ENCODE measurements around the gene TRPT1. TPM values are rescaled to one million over a fixed set of nuclear protein-coding genes. Genes with fewer than 3 reads are reported as not detected.
A peak's percentile ranks its signal among the peaks of the same experiment; 100 is the strongest.

The TRPT1 gene
- total and polyA plus RNA-seq, 5 donors from 2014 or later: 14.6 to 37.0 (median 33.6) TPM

DNA sequence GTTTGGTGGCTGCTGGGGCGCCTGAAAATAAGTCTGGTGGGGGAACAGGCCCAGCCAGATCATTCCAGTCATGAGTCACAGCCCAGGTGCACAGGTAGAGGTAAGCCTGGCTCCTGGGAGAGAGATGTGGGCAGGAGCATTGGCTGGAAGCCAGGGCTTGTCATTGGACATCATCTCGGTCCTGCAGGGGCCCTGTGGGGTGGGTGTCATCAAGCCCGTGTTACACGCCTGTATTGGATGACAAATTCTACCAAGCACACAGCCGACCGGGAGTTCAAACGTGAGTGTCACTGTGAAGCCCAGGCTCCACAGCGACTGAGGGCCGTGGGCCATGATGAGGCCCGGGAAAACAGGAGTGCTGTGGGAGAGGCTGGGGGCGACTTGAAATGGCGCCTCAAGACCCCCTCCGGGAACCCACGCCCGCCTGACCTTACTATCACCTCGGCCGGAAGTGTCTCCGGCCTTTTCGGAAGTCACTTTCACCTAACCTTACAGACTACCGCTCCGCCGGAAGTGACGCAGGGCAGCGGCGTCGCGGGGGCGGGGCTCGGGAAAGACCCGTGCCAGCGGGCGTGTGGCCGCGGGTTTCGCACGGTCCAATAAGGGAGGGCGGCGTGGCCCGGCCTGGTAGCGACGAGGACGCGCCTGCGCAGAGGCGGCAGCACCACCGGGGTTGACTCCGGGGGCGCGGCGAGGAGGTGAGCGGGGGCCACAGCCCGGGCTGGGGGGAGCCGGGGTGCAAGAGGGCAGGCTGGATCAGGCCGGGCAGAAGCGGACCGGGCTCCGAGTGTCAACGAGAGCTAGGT, 14.7 kb upstream of the TRPT1 start, which contains the start of gene FKBP2:
TSS of gene FKBP2 (plus strand) at position 661 of the 806 bp plus-strand sequence. CDS start 1,293 bp downstream, outside the sequence.
- peaks cover 42% of the 10 kb centered on the region for H3K4me1 ChIP-seq (ENCODE audit: control insufficient read depth, insufficient read depth, low read length, poor library complexity, severe bottlenecking)
- Mint-ChIP-seq H3K4me1 (peaks cover 0 to 49% (median 19%) of the 10 kb centered on the region in 4 donors), H3K9me3 (no peaks in the 10 kb centered on the region), H3K27me3 (no peaks in the 10 kb centered on the region), H3K27ac (peak within 1 kb of the TSS; percentile 93 to 99 (median 98)), H3K4me3 (peak within 1 kb of the TSS; percentile 87 to 98 (median 94)), H3K36me3 (no peaks in the 10 kb centered on the region)
- ATAC-seq (ENCODE audit: low read depth in 2 of 2) (peak; percentile 64 to 66), DNase-seq (peak; percentile 97 to 99 (median 98))
- no peaks in the 10 kb centered on the region for H3K9me3 ChIP-seq (ENCODE audit: control insufficient read depth in 2 of 2, low read length in 2 of 2)
- H3K4me3 ChIP-seq (ENCODE audit: low read depth, low read length): peak within 1 kb of the TSS; percentile 59
- peak within 1 kb of the TSS; percentile 100 for H3K27ac ChIP-seq (ENCODE audit: insufficient read depth, low read length, poor library complexity, severe bottlenecking)
- H3K27me3 ChIP-seq (ENCODE audit: control insufficient read depth, insufficient read depth, low read length): no peaks in the 10 kb centered on the region
- H3K36me3 ChIP-seq (ENCODE audit: control insufficient read depth, insufficient read depth, low read length): peaks cover 4% of the 10 kb centered on the region

DNA sequence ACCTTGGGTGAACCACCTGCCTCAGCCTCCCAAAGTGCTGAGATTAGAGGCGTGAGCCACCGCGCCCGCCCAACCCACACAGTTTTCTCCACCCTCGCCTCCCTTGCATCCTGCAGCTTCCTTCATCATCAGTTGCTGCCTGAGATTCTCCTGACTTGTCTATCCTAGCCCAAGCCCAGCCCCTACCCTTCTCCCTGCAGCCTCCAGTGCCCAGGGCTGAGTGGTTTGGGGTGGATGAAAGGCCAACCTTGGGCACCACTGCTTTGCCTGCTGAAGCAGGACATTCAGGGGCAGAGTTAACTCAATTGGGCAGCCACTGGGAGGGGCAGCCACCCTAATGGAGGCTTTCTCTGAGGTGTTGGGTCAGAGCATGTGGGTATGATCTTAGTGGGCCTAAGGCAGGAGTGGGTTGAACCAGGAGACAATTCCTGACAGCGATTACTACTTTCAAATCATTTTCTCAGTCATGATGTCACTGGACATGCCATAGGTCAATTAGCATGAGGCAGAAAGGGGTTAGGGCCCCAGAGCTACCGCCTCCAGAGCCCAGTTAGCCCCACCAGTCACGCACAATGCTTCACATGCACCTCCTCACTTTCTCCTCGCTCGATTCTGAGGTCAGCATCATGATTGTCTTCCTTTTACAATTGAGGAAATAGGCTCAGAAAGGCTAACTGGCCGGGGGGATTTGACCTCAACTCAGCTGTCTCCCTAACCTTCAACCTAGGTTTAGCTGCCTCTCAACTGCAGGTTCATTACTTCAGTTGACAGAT, 13.9 kb upstream of the TRPT1 start:
- peak overlapping the region; percentile 87 to 98 (median 94) for H3K4me3 Mint-ChIP-seq
- no peaks in the 10 kb centered on the region for H3K9me3 Mint-ChIP-seq
- no peaks in the 10 kb centered on the region for H3K9me3 ChIP-seq (ENCODE audit: control insufficient read depth in 2 of 2, low read length in 2 of 2)
- ATAC-seq (ENCODE audit: low read depth in 2 of 2) (no peak), DNase-seq (no peak)
- H3K36me3 ChIP-seq (ENCODE audit: control insufficient read depth, insufficient read depth, low read length): peaks cover 4% of the 10 kb centered on the region
- H3K27ac ChIP-seq (ENCODE audit: insufficient read depth, low read length, poor library complexity, severe bottlenecking): peak overlapping the region; percentile 100
- peak overlapping the region; percentile 93 to 99 (median 98) for H3K27ac Mint-ChIP-seq
- H3K4me1 ChIP-seq (ENCODE audit: control insufficient read depth, insufficient read depth, low read length, poor library complexity, severe bottlenecking): peaks cover 41% of the 10 kb centered on the region
- no peaks in the 10 kb centered on the region for H3K27me3 Mint-ChIP-seq
- H3K36me3 Mint-ChIP-seq: no peaks in the 10 kb centered on the region
- peak overlapping the region; percentile 59 for H3K4me3 ChIP-seq (ENCODE audit: low read depth, low read length)
- H3K4me1 Mint-ChIP-seq: peaks cover 0 to 48% (median 23%) of the 10 kb centered on the region in 4 donors
- no peaks in the 10 kb centered on the region for H3K27me3 ChIP-seq (ENCODE audit: control insufficient read depth, insufficient read depth, low read length)

DNA sequence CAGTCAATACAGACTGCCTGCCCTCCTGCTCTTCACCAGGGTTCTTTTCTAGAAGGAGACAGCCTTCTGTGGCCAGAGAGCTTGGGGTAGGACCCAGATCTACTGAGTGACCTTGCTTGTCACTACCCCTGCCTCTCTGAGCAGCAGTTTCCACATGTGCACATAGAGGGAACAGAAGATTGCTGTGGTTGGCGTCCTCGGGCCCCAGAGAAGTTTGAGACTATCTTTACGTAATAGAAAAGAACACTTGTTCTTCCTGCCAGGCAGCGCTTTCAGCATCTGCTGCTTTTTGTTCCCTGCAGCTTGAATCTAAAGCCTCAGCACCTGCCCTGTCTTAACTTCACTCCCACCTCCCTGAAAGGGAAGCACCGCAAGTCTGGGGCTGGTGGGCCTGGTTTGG, 13.0 kb upstream of the TRPT1 start:
- no peak overlapping the region for H3K27ac ChIP-seq (ENCODE audit: insufficient read depth, low read length, poor library complexity, severe bottlenecking)

DNA sequence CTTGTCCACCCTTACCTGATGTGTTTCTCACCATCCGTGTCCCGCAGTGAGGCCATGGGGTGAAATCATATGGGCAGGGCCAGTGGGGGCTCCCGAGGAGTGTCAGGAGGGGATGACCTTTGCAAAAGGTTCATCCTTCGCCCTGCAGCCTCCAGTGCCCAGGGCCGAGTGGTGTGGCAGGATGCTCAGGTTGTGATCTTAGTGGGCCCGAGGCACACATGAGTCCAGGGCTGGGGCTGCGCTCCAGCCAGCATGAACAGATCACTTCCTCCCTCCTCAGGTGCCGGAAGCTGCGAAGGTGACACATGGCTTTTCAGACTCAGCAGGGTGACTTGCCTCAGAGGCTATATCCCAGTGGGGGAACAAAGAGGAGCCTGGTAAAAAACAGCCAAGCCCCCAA, 12.1 kb upstream of the TRPT1 start:
- no peak overlapping the region for H3K4me3 ChIP-seq (ENCODE audit: low read depth, low read length)
- peak overlapping the region in 2 of 3 donors; percentile 17 to 86 for H3K27ac Mint-ChIP-seq
- H3K27me3 Mint-ChIP-seq: no peaks in the 10 kb centered on the region
- no peak for ATAC-seq (ENCODE audit: low read depth in 2 of 2)
- peaks cover 39% of the 10 kb centered on the region for H3K4me1 ChIP-seq (ENCODE audit: control insufficient read depth, insufficient read depth, low read length, poor library complexity, severe bottlenecking)
- H3K4me1 Mint-ChIP-seq: peaks cover 0 to 42% (median 17%) of the 10 kb centered on the region in 4 donors
- H3K27ac ChIP-seq (ENCODE audit: insufficient read depth, low read length, poor library complexity, severe bottlenecking): no peak overlapping the region
- peak overlapping the region in 3 of 4 donors; percentile 38 to 87 (median 83) for H3K4me3 Mint-ChIP-seq
- no peaks in the 10 kb centered on the region for H3K27me3 ChIP-seq (ENCODE audit: control insufficient read depth, insufficient read depth, low read length)
- no peaks in the 10 kb centered on the region for H3K36me3 Mint-ChIP-seq
- DNase-seq: no peak
- H3K9me3 Mint-ChIP-seq: no peaks in the 10 kb centered on the region
- no peaks in the 10 kb centered on the region for H3K36me3 ChIP-seq (ENCODE audit: control insufficient read depth, insufficient read depth, low read length)
- no peaks in the 10 kb centered on the region for H3K9me3 ChIP-seq (ENCODE audit: control insufficient read depth in 2 of 2, low read length in 2 of 2)

More for the DNA sequence above, 13.0 kb upstream of the TRPT1 start:
- H3K4me1 Mint-ChIP-seq: peaks cover 0 to 45% (median 23%) of the 10 kb centered on the region in 4 donors
- H3K27me3 Mint-ChIP-seq: no peaks in the 10 kb centered on the region
- H3K9me3 Mint-ChIP-seq: no peaks in the 10 kb centered on the region
- no peak for ATAC-seq (ENCODE audit: low read depth in 2 of 2)
- no peak overlapping the region for H3K4me3 ChIP-seq (ENCODE audit: low read depth, low read length)
- H3K36me3 ChIP-seq (ENCODE audit: control insufficient read depth, insufficient read depth, low read length): peaks cover 4% of the 10 kb centered on the region
- H3K36me3 Mint-ChIP-seq: no peaks in the 10 kb centered on the region
- H3K27ac Mint-ChIP-seq: peak overlapping the region; percentile 48 to 86 (median 71)
- peak overlapping the region in 3 of 4 donors; percentile 36 to 87 (median 83) for H3K4me3 Mint-ChIP-seq
- H3K4me1 ChIP-seq (ENCODE audit: control insufficient read depth, insufficient read depth, low read length, poor library complexity, severe bottlenecking): peaks cover 35% of the 10 kb centered on the region
- no peaks in the 10 kb centered on the region for H3K27me3 ChIP-seq (ENCODE audit: control insufficient read depth, insufficient read depth, low read length)
- no peaks in the 10 kb centered on the region for H3K9me3 ChIP-seq (ENCODE audit: control insufficient read depth in 2 of 2, low read length in 2 of 2)
- no peak for DNase-seq

DNA sequence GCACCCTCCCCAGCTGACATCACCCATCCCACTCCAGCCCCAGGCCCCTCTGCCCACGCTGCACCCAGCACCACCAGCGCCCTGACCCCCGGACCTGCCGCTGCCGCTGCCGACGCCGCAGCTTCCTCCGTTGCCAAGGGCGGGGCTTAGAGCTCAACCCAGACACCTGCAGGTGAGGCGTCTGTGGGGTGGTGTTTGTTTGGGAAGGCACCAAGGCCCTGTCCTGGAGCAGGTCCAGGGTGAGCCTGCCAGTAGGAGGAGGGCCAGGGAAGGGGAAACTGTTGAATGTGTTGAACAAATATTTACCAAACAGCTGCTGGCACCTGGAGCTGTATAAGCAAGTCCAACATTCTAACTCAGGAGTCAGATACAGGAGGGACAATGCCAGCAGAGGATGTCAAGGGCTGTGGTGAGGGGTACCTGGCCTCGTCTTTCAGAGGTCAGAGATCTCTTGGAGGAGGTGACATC, 11.5 kb upstream of the TRPT1 start:
- Histone ChIP-seq H3K27ac (ENCODE audit: insufficient read depth, low read length, poor library complexity, severe bottlenecking) (no peak overlapping the region), H3K27me3 (ENCODE audit: control insufficient read depth, insufficient read depth, low read length) (no peaks in the 10 kb centered on the region), H3K36me3 (ENCODE audit: control insufficient read depth, insufficient read depth, low read length) (no peaks in the 10 kb centered on the region), H3K4me3 (ENCODE audit: low read depth, low read length) (no peak overlapping the region), H3K4me1 (ENCODE audit: control insufficient read depth, insufficient read depth, low read length, poor library complexity, severe bottlenecking) (peaks cover 35% of the 10 kb centered on the region), H3K9me3 (ENCODE audit: control insufficient read depth in 2 of 2, low read length in 2 of 2) (no peaks in the 10 kb centered on the region)
- Mint-ChIP-seq H3K4me3 (peak overlapping the region in 2 of 4 donors; percentile 38 to 83), H3K27ac (peak overlapping the region in 1 of 3 donors; percentile 65), H3K4me1 (peaks cover 0 to 42% (median 18%) of the 10 kb centered on the region in 4 donors), H3K27me3 (no peaks in the 10 kb centered on the region), H3K9me3 (no peaks in the 10 kb centered on the region), H3K36me3 (no peaks in the 10 kb centered on the region)
- ATAC-seq (ENCODE audit: low read depth in 2 of 2): no peak
- DNase-seq: no peak

DNA sequence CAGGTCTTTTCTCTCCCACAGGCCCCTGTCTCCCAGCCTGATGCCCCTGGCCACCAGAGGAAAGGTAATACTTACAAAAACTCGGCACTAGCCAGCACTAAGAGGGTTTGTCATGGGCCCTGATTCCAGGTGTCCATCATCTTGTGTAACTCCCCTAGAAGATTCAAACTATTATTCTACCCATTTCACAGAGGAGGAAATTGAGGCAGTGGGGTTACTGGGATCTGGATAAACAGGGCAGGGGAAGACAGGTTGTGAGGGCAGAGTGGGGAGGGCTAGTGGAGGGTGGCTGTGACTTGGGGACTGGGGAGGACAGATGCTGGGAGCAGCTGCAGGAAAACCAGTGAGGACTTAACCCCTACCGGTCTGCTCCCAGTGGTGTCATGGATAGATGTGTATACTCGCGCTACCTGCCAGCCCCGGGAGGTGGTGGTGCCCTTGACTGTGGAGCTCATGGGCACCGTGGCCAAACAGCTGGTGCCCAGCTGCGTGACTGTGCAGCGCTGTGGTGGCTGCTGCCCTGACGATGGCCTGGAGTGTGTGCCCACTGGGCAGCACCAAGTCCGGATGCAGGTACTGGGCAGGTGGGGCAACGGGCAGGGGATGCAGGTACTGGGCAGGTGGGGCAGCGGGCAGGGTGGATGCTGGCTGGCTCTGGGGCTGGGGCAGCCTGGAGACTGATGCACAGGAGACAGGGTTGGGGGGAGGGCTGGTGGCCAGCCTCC, 9.6 kb upstream of the TRPT1 start:
- ATAC-seq (ENCODE audit: low read depth in 2 of 2) (no peak), DNase-seq (no peak)
- Histone ChIP-seq H3K4me3 (ENCODE audit: low read depth, low read length) (peak overlapping the region; percentile 48), H3K27ac (ENCODE audit: insufficient read depth, low read length, poor library complexity, severe bottlenecking) (peak overlapping the region; percentile 68), H3K27me3 (ENCODE audit: control insufficient read depth, insufficient read depth, low read length) (no peaks in the 10 kb centered on the region), H3K4me1 (ENCODE audit: control insufficient read depth, insufficient read depth, low read length, poor library complexity, severe bottlenecking) (peaks cover 32% of the 10 kb centered on the region), H3K36me3 (ENCODE audit: control insufficient read depth, insufficient read depth, low read length) (no peaks in the 10 kb centered on the region), H3K9me3 (ENCODE audit: control insufficient read depth in 2 of 2, low read length in 2 of 2) (no peaks in the 10 kb centered on the region)
- Mint-ChIP-seq H3K36me3 (no peaks in the 10 kb centered on the region), H3K4me1 (peaks cover 0 to 45% (median 23%) of the 10 kb centered on the region in 4 donors), H3K27me3 (no peaks in the 10 kb centered on the region), H3K4me3 (peak overlapping the region; percentile 80 to 93 (median 84)), H3K9me3 (no peaks in the 10 kb centered on the region), H3K27ac (peak overlapping the region; percentile 74 to 80 (median 76))

Measured in CD4-positive, CD25-positive, alpha-beta regulatory T cell (primary cell).